ENCODE results near the gene RGS12. TPM values are rescaled to one million over a fixed set of nuclear protein-coding genes. Genes with fewer than 3 reads are reported as not detected.

Gene RGS12
- total and polyA plus RNA-seq, 10 donors = 7.5 to 36.2 (median 20.1) TPM

GRCh38 chr4:3248811-3249661, 43.8 kb upstream of the RGS12 start, which contains the start of gene MSANTD1:
MSANTD1 (plus strand) TSS chr4:3249159; CDS start chr4:3249223, 64 bp downstream.
- Histone ChIP-seq H3K9me3 (no peaks in the 10 kb centered on the region), H3K4me3 (no peak within 1 kb of the TSS), H3K4me1 (peaks cover 0 to 6% (median 0%) of the 10 kb centered on the region in 6 donors), H3K36me3 (peaks cover 0 to 24% (median 0%) of the 10 kb centered on the region in 6 donors), H3K27ac (no peak within 1 kb of the TSS), H3K27me3 (replicated peaks in 1 of 7) (no peaks in the 10 kb centered on the region)
- 88 to 94% (median 90%) methylated on average over 62 to 72 of the region's 72 CpGs for WGBS, 5 donors
- TF ChIP-seq CTCF (IDR thresholded peaks at IDR 0.05 in 8 of 11, conservative IDR thresholded peaks at IDR 0.05 in 3 of 11) = no peak
- TF ChIP-seq POLR2A (IDR thresholded peaks at IDR 0.05) = no peak
- no peak for TF ChIP-seq POLR2AphosphoS5 (IDR thresholded peaks at IDR 0.05)
- DNase-seq = no peak
- intact Hi-C loops (cut with DNase I; ENCODE audit: low total_unique reads) = no loop called here

- intact Hi-C loops (cut with DNase I; ENCODE audit: low total_unique reads) = no loop called here
- Histone ChIP-seq H3K27ac (no peak overlapping the region), H3K4me1 (peaks cover 0 to 6% (median 0%) of the 10 kb centered on the region in 6 donors), H3K4me3 (no peak overlapping the region), H3K27me3 (replicated peaks in 1 of 7) (no peaks in the 10 kb centered on the region), H3K9me3 (no peaks in the 10 kb centered on the region), H3K36me3 (peaks cover 0 to 23% (median 0%) of the 10 kb centered on the region in 6 donors)
- DNase-seq = peak; percentile 57
- no peak for TF ChIP-seq POLR2A (IDR thresholded peaks at IDR 0.05)
- no peak for TF ChIP-seq CTCF (IDR thresholded peaks at IDR 0.05 in 8 of 11, conservative IDR thresholded peaks at IDR 0.05 in 3 of 11)
- TF ChIP-seq POLR2AphosphoS5 (IDR thresholded peaks at IDR 0.05) = no peak
- 84 to 98% (median 90%) methylated on average over 14 to 20 of the region's 20 CpGs for WGBS, 5 donors
Observed at GRCh38 chr4:3249711-3250437, 42.9 kb upstream of the RGS12 start.

GRCh38 chr4:3250438-3250955, 42.3 kb upstream of the RGS12 start:
- Histone ChIP-seq H3K9me3 (no peaks in the 10 kb centered on the region), H3K36me3 (peaks cover 0 to 20% (median under 1%) of the 10 kb centered on the region in 6 donors), H3K4me1 (peaks cover 0 to 6% (median 0%) of the 10 kb centered on the region in 6 donors), H3K27me3 (replicated peaks in 1 of 7) (no peaks in the 10 kb centered on the region), H3K27ac (no peak overlapping the region), H3K4me3 (no peak overlapping the region)
- intact Hi-C loops (cut with DNase I; ENCODE audit: low total_unique reads) = no loop called here
- 86 to 92% (median 87%) methylated on average over 12 to 14 of the region's 14 CpGs for WGBS, 5 donors
- peak; percentile 64 for DNase-seq
- TF ChIP-seq CTCF (IDR thresholded peaks at IDR 0.05 in 8 of 11, conservative IDR thresholded peaks at IDR 0.05 in 3 of 11) (no peak), POLR2AphosphoS5 (IDR thresholded peaks at IDR 0.05) (no peak), POLR2A (IDR thresholded peaks at IDR 0.05) (no peak)

Data from spleen (tissue), 11 donors.